T-helper 2 cell treated with Interferon-gamma antibody and Interleukin-4, amounts not matched to agents 5 μg/mL and 100 μg/mL, for 36 hours (primary cell): ENCODE measurements around the gene MYCBP2.
"Not testable (repeated sequence)": the region's sequence is repeated elsewhere in the genome, so short reads cannot be mapped to it uniquely, and the experiment has no call there.

Source experiments
- DNase-seq: peaks from one replicate; pipeline ENCODE4 v3.0.0; 2021; ENCODE audit warnings: low spot score
- H3K27ac Mint-ChIP-seq: one replicate; pipeline ENCODE4 v1.8.0; 2021; ENCODE audit warnings: mild to moderate bottlenecking, mixed read lengths
- H3K27me3 Mint-ChIP-seq: one replicate; pipeline ENCODE4 v1.8.0; 2021; ENCODE audit warnings: low read depth, mixed read lengths
- H3K36me3 Mint-ChIP-seq: one replicate; pipeline ENCODE4 v1.8.0; 2021; ENCODE audit warnings: low read depth, mixed read lengths
- H3K4me1 Mint-ChIP-seq: one replicate; pipeline ENCODE4 v1.8.0; 2021; ENCODE audit warnings: low read depth, mixed read lengths
- H3K4me3 Mint-ChIP-seq: one replicate; pipeline ENCODE4 v1.8.0; 2022; ENCODE audit warnings: mild to moderate bottlenecking, moderate library complexity, mixed read lengths
- H3K9me3 Mint-ChIP-seq: one replicate; pipeline ENCODE4 v1.8.0; 2021; ENCODE audit warnings: mixed read lengths

MYCBP2 gene

DNA sequence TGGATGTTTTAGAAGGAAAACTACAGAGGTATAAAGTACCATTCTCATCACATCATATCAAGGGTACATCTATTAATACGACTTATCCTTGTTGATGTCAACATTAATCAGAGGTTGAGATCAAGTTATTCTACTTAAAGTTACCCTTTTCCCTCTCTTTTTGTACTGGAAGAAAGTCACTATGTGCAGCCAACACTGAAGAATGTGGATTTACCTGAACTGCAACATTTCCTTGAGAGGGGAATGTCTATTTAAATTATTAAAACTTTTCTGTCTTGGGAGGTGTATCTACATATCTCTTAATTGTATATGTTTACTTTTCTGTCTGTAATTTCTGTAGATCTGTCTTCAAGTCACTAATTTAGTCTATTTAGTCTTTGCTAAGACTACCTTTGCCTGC is 297.5 kb downstream of the MYCBP2 start:
- Mint-ChIP-seq H3K36me3 (peaks cover 12% of the 10 kb centered on the region), H3K27me3 (peaks cover 4% of the 10 kb centered on the region), H3K4me3 (no peak overlapping the region), H3K27ac (no peak overlapping the region), H3K9me3 (peaks cover 3% of the 10 kb centered on the region), H3K4me1 (peaks cover 20% of the 10 kb centered on the region)
- DNase-seq = no peak

DNA sequence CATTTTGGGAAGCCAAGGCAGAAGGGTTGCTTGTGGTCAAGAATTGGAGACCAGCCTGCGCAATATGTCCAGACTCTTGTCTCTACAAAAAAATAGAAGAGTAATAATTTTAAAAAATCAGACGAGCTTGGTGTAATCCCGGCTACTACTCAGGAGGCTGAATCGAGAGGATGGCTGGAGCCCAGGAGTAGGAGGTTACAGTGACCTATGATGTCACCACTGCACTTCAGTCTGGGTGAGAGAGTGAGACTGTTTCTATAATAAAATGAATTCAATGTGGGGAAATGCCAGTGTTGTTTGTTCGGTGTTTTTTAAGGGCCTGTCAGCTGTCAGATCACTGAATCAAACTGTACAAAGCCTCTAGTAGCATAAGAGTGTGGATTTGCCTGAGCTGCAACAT is 298.7 kb downstream of the MYCBP2 start:
- peaks cover 29% of the 10 kb centered on the region for H3K4me1 Mint-ChIP-seq
- H3K9me3 Mint-ChIP-seq = peaks cover 3% of the 10 kb centered on the region
- DNase-seq = no peak
- no peak overlapping the region for H3K27ac Mint-ChIP-seq
- peak overlapping the region; percentile 100 for H3K4me3 Mint-ChIP-seq
- peaks cover 21% of the 10 kb centered on the region for H3K36me3 Mint-ChIP-seq
- H3K27me3 Mint-ChIP-seq = peaks cover 4% of the 10 kb centered on the region

DNA sequence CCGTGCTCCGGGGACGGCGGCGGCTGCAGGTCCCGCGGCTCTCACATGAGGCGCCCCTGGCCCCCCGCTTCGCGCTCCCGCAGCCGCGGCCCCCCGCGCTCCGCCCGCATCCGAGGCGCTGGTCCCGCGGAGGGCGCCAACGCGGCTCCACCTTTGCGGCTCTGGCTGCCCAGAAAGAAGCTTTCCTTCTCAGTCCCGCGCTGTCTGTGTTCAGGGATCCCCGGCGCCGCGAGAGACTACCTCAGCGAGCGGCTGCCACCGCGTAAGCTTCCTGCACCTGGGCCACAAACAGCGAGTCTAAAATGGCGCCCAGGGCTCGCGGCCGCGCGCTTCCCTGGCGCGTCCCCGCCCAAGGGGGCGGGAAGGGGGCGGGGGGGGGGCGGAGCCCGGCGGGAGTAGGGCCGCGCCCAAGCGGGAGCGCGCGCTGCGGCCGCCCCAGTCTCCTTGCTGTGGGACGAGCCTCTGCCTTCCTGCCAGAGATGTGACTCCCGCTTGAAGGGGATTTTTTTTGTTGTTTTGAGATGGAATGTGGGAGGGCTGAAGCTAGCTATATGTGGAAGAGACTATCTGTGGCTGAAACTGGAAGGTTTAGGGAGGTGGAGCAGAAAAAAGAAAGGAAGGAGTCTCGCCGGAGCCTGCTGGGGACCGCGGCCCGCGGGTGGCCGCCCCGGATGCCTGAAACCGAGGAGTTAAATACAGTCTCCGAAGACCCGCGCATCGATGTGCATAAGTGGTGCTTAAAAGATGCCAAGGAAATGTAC is 299.9 kb downstream of the MYCBP2 start, which contains the start of gene FBXL3:
TSS of gene FBXL3 (minus strand) at position 299 of the 761 bp plus-strand sequence. CDS start 5,299 bp downstream, outside the sequence.
- Mint-ChIP-seq H3K36me3 (peaks cover 28% of the 10 kb centered on the region), H3K9me3 (peaks cover 3% of the 10 kb centered on the region), H3K27ac (peak within 1 kb of the TSS; percentile 98), H3K4me3 (peak within 1 kb of the TSS; percentile 100), H3K27me3 (peaks cover 4% of the 10 kb centered on the region), H3K4me1 (peaks cover 41% of the 10 kb centered on the region)
- peak; percentile 84 for DNase-seq

DNA sequence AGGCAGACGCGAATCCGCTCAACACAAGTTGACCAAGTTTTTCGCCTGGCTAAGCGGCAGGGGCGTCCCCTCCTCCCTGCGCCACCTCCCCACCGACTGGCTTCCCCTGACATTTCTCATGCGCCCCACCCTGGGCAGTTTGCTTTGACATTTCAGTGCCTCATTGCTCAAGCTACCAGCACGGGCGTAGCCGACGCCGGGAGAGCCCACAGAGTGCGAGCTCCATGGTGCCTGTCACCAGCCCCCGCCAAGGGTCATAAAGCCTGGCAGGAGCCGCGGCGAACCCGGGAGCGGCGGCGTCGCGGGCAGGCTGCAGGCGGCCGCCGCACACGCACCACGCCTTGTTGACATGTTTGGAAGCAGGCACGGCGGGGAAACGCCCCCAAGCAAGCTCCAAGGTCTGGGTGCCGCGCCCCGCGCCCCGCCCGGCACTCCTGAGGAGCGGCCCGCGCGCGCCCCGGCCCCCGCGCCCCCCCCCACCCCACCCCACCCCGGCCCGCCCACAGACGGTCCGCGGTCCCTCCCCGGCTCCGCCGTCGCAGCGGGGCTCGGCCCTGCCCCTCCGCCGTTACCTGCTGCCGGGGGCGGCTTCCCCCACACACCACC is 300.5 kb downstream of the MYCBP2 start:
- Mint-ChIP-seq H3K4me3 (peak overlapping the region; percentile 99), H3K9me3 (peaks cover 3% of the 10 kb centered on the region), H3K27ac (peak overlapping the region; percentile 98), H3K27me3 (peaks cover 4% of the 10 kb centered on the region), H3K4me1 (peaks cover 45% of the 10 kb centered on the region), H3K36me3 (peaks cover 25% of the 10 kb centered on the region)
- peak; percentile 80 for DNase-seq

DNA sequence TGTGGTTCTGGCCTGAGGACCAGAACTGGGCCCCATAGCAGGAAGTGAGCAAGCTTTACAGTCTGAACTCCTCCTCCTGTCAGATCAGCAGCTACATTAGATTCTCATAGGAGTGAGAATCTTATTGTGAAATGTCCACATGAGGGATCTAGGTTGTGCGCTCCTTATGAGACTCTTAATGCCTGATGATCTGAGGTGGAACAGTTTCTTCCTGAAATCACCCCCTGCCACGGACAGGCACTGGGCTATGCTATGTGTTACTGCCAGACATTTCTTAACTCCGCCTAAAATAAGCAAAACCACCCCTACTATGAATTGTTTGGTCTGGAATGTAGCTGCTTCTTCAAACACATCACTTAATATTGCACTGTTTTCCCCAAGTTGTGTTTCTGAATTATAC is 304.6 kb downstream of the MYCBP2 start:
- H3K4me1 Mint-ChIP-seq = peaks cover 43% of the 10 kb centered on the region
- peak overlapping the region; percentile 55 for H3K4me3 Mint-ChIP-seq
- no peaks in the 10 kb centered on the region for H3K9me3 Mint-ChIP-seq
- H3K27ac Mint-ChIP-seq = no peak overlapping the region
- DNase-seq = no peak
- H3K36me3 Mint-ChIP-seq = peaks cover 37% of the 10 kb centered on the region
- H3K27me3 Mint-ChIP-seq = no peaks in the 10 kb centered on the region

DNA sequence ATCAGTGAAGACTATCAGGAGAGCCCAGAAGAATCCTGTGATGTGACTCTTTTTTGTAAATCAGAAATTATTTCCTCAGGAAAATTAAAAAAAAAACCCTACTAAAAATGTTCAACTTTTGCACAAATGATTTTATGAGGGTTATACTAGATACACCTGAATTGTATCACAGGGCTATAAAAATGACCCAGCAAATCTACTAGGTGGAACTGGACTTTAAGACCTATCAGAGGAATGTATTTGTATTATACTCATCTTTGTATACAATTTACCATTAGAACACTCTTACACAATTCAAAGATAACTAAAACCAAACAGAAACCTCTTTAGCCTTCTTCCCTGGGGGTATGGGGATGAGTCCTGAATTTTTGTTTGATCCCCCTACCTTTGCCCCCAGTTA is 307.1 kb downstream of the MYCBP2 start:
- H3K27me3 Mint-ChIP-seq = no peaks in the 10 kb centered on the region
- H3K4me1 Mint-ChIP-seq = peaks cover 35% of the 10 kb centered on the region
- H3K9me3 Mint-ChIP-seq = no peaks in the 10 kb centered on the region
- peaks cover 49% of the 10 kb centered on the region for H3K36me3 Mint-ChIP-seq
- no peak overlapping the region for H3K27ac Mint-ChIP-seq
- H3K4me3 Mint-ChIP-seq = no peak overlapping the region
- no peak for DNase-seq

DNA sequence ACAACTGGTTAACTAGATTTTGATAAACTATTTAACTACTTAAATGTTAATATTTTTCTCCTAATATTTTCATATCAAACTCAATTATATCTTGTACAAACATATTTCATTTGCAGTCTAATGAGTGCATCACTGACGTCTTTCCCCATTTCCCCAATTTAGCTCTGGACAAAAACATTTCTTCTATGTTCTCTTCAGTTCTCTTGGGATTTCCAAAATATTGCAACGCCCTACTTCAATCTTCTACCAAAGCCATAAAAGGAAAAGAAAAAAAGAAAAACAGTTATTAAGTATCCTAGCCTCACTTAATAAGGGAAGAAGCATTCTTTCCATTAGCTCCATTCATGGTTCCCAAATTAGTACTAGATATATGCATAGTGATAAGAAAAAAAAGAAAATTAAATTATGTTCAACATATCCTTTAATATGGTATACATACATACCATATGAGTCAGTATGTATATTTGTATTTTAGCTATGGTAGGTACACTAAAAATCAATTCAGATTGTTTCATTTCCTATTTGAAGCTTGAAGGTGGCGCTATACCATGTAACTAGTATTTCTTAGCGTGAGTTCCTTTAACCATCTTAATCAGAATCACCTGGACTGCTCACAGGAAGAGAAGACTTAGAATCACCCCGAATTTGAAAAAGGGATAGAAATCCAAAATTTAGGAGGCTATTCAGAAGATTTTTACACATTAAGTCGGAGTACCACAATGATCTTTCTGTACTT is 309.8 kb downstream of the MYCBP2 start:
- Mint-ChIP-seq H3K4me3 (no peak overlapping the region), H3K27me3 (no peaks in the 10 kb centered on the region), H3K9me3 (no peaks in the 10 kb centered on the region), H3K4me1 (peaks cover 19% of the 10 kb centered on the region), H3K36me3 (peaks cover 54% of the 10 kb centered on the region), H3K27ac (no peak overlapping the region)
- no peak for DNase-seq

DNA sequence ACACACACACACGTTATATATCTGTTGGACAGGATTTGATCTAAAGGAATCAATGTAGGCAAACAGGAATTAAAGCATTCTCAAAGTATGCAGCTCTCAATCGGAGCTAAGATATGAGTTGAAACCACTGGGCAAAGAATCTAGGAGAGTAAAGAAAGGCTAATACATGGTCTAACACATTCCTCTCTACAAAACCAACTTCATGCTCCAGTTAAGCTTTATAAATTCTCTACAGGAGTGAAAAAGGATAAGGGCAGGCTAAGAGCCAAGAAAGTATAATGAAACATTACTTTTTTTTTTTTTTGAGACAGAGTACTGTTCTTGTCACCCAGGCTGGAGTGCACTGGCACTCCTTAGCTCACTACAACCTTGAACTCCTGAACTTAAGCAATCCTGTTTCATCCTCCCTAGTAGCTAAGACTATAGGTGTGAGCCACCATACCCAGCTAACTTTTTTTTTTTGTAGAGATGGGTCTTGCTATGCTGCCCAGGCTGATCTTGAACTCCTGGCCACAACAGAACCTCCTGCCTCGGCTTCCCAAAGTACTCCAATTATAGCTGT is 310.6 kb downstream of the MYCBP2 start:
- H3K4me3 Mint-ChIP-seq = no peak overlapping the region
- DNase-seq = no peak
- no peaks in the 10 kb centered on the region for H3K27me3 Mint-ChIP-seq
- H3K9me3 Mint-ChIP-seq = no peaks in the 10 kb centered on the region
- peaks cover 14% of the 10 kb centered on the region for H3K4me1 Mint-ChIP-seq
- no peak overlapping the region for H3K27ac Mint-ChIP-seq
- peaks cover 62% of the 10 kb centered on the region for H3K36me3 Mint-ChIP-seq

DNA sequence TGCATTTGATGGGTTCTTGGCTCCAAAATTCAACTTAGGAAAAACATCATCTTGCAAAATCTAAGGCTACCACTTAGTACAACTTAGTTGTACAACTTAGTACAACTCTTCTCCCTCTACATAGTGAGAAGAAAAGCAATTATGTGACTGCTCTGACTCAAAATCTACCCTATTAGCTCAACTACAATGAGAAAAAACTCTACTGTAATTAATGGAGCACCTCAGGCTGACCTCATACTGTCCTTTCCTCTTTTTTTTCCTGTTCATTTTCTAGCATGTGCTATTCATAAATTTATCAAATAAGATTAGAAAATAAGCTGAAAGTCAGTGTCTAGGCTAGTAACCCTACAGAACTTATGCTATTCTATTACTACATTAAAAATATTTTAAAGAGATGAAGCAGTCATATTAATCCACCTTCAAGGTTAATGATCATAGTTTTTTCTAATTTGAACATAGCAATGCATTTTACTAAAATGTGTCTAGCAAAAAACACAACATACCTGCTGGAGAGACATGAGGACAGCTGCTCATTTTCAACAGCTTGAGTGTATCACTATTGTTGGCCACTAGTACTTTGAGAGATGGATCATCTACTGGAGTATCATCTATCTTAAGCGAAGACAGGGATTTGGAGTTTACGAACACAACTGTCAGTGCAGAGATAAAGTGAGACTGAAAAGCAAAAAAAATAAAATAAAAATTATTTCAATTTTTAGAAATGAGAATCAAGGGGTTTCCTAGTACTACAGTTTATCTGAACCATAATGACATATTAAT is 311.8 kb downstream of the MYCBP2 start:
- Mint-ChIP-seq H3K9me3 (no peaks in the 10 kb centered on the region), H3K36me3 (peaks cover 68% of the 10 kb centered on the region), H3K4me3 (no peak overlapping the region), H3K4me1 (peaks cover 11% of the 10 kb centered on the region), H3K27ac (no peak overlapping the region), H3K27me3 (no peaks in the 10 kb centered on the region)
- DNase-seq = no peak

DNA sequence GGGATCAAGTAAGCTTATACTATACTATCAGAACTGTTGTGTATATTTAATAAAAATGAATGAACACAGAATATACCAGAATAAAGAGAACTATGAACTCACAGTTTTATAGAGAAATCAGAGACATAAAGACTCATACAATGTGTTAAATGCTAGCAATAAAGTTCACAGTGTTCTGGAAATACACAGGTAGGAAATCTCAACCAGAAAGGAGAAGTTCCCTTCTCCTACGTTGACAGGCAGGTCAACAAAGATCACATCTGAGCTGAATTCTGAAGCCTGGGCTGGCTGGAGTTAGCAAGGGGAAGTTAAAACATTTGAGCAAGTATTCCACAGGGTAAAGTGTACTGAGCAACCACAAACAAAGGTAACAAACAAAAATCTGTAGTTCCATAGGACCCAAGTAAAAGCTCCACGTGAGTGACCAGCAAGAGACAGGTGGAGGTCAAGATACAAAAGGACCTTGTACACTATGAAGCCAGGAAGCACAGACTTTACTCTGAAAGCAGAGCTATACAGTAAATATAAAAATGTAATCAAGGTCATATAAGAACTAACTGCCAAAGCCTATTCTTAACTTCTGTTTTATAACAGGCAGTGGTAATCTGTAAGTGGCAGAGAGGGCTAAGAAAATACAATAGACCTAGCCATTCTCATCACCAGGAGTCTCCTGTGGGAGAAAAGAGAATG is 312.9 kb downstream of the MYCBP2 start:
- no peak for DNase-seq
- H3K9me3 Mint-ChIP-seq = no peaks in the 10 kb centered on the region
- peaks cover 75% of the 10 kb centered on the region for H3K36me3 Mint-ChIP-seq
- H3K27ac Mint-ChIP-seq = no peak overlapping the region
- H3K4me1 Mint-ChIP-seq = peaks cover 9% of the 10 kb centered on the region
- H3K4me3 Mint-ChIP-seq = no peak overlapping the region
- H3K27me3 Mint-ChIP-seq = no peaks in the 10 kb centered on the region

DNA sequence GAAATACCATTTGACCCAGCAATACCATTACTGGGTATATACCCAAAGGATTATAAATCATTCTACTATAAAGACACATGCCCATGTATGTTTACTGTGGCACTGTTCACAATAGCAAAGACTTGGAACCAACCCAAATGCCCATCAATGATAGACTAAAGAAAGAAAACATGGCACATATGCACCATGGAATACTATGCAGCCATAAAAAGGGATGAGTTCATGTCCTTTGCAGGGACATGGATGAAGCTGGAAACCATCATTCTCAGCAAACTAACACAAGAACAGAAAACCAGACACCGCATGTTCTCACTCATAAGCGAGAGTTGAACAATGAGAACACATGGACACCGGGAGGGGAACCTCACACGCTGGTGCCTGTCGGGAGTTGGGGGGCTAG is 317.2 kb downstream of the MYCBP2 start:
- H3K27ac Mint-ChIP-seq, H3K4me3 Mint-ChIP-seq, H3K9me3 Mint-ChIP-seq, H3K27me3 Mint-ChIP-seq, DNase-seq: not testable (repeated sequence)
- peaks cover 20% of the 10 kb centered on the region for H3K4me1 Mint-ChIP-seq
- H3K36me3 Mint-ChIP-seq = peaks cover 68% of the 10 kb centered on the region

DNA sequence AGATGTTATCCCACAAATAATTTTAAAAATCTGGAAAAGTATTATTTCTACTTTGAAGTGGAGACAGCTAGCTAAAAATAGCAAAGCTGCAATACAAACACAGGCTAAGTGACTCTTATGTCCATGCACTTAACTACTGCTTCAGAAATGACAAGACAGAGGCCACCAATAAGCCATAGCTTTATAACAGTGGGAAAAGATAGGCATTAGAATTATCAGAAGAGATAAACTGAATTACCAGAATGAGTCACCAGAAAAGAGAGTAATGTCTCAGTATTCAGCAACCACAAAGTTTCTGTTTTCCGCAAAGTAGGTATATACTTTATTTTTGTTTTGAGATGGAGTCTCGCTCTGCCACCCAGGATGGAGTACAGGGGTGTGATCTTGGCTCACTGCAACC is 317.9 kb downstream of the MYCBP2 start:
- DNase-seq = no peak
- H3K27me3 Mint-ChIP-seq = no peaks in the 10 kb centered on the region
- no peak overlapping the region for H3K4me3 Mint-ChIP-seq
- H3K9me3 Mint-ChIP-seq = no peaks in the 10 kb centered on the region
- H3K4me1 Mint-ChIP-seq = peaks cover 17% of the 10 kb centered on the region
- H3K36me3 Mint-ChIP-seq = peaks cover 67% of the 10 kb centered on the region
- H3K27ac Mint-ChIP-seq = peak overlapping the region; percentile 45

DNA sequence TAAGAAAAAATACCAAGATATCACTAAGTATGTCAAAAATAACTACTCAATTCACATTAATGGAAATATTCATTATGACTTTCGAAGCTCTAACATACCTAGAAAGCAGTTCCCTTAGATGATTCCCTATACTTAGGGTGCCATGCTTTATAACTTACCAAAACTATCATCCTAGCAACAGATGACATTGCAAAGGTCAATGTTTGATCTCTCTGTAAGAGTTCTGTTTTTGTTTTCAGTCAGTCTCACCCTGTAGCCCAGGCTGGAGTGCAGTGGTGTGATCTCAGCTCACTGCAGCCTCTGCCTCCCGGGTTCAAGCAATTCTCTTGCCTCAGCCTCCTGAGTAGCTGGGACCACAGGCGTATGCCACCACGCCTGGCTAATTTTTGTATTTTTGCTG is 318.6 kb downstream of the MYCBP2 start:
- Mint-ChIP-seq H3K36me3 (peaks cover 63% of the 10 kb centered on the region), H3K27ac (peak overlapping the region; percentile 57)

More for the DNA sequence above, 318.6 kb downstream of the MYCBP2 start:
- not testable (repeated sequence) for H3K4me3 Mint-ChIP-seq, DNase-seq, H3K27me3 Mint-ChIP-seq, H3K9me3 Mint-ChIP-seq
- peaks cover 17% of the 10 kb centered on the region for H3K4me1 Mint-ChIP-seq
